Hypothalamus (tissue), 51 donors: ENCODE results near the gene IGFL1.
A peak's percentile ranks its signal among the peaks of the same experiment; 100 is the strongest.
"Not testable (repeated sequence)": the region's sequence is repeated elsewhere in the genome, so short reads cannot be mapped to it uniquely, and the experiment has no call there.

Experiments
- DNase-seq, 51 donors: peaks; one replicate each; lab custom pipeline; 2025; lab: John Stamatoyannopoulos, UW

The IGFL1 gene

DNA sequence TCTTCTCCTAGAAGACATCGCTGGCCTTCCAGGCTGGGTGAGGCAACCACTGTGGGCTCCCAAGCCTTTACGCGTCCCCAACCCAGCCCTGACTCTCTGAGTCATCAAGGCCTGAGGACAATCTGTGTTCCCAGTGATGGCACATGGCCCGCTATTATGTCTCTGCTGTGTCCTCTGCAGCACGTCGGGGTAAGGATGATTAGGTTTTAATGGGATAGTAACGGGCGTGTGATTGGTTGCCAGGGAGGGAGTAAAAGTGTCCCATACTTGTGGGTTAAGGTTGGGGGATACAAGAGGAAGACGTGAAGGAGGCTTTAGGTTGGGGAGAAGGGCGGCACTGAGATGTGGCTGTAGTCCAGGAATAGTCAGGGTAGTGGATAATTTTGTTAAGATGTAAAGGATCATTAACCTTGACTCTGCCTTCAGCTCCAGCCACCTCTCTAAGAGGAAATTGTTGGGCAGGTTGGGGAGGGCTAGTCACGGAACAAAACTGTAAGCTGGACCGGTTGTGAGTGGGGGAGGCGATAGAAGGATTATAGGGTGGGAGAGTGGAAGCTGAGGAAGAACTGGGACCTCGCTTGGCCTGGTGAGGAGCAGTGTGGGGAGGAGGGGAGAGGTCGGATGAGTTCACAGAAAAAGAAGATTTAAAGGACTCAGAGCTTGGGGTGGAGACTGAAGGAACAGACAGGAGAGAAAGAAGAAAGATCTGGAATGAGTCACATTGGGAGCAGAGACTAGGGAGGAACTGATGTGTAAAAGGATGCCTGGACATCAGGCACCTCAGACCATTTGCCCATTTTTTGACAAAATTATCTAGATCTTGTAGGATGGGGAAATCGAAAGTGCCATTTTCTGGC, 27.9 kb upstream of the IGFL1 start:
- peak in 10 of 51 donors; percentile 2 to 30 (median 10) for DNase-seq

GRCh38 chr19:46202426-46202825, 27.1 kb upstream of the IGFL1 start:
- no peak for DNase-seq

DNA sequence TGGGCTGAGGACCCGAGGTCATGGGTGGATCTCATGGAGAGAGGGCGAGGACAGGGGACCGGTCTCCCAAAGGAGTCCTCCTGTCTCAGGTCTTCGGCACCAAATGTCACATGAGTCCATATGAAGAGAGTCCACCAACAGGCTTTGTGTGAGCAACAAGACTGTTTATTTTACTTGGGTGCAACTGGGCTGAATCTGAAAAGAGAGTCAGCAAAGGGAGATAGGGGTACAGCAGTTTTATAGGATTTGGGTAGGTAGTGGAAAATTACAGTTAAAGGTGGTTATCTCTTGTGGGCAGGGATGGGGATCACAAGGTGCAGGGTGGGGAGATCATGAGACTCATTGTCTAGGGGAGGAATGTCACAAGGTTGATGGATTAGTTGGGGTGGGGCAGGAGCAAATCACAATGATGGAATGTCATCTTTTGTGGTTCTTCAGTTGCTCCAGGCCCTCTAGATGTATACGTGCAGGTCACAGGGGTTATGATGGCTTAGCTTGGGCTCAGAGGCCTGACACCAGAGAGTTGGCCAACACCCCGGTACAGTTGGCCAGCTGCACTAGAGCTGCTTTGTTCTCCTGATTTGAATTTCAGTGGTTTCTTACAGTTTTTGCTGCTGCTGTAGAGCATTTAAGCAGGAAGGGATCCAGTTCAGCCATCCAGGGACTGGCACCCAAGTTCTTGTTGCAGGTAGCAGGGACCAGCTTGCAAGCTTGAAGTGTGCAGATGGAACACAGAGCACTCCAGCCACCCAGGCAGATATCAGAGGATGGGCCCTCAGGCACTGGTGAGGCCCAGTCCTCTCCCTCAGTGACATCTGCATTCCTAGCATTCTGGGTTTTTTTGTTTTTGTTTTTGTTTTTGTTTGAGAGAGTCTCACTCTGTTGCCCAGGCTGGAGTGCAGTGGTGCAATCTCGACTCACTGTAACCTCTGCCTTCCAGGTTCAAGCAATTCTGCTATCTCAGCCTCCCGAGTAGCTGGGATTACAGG, 26.4 kb upstream of the IGFL1 start:
- peak in 3 of 51 donors; percentile 15 to 33 (median 15) for DNase-seq

DNA sequence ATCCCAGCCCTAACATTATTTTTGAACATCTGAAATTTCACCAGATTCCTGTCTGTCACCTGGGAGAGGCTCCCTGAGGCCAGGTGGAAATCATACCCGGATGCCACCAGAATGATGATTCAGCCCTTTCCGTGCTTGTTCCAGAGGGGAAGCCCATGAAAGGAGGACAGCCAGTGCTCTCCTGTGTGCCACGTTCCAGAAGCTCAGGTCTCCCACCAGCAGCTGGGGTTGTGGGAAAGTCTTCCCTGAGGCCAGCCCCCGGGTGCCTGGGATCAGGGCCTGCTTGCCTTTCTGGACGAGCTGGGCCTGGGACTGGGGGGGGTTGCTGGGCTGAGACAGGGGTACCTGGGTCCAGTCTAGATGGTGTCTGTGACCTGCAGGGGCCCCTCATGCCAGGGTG, 25.5 kb upstream of the IGFL1 start:
- no peak for DNase-seq

DNA sequence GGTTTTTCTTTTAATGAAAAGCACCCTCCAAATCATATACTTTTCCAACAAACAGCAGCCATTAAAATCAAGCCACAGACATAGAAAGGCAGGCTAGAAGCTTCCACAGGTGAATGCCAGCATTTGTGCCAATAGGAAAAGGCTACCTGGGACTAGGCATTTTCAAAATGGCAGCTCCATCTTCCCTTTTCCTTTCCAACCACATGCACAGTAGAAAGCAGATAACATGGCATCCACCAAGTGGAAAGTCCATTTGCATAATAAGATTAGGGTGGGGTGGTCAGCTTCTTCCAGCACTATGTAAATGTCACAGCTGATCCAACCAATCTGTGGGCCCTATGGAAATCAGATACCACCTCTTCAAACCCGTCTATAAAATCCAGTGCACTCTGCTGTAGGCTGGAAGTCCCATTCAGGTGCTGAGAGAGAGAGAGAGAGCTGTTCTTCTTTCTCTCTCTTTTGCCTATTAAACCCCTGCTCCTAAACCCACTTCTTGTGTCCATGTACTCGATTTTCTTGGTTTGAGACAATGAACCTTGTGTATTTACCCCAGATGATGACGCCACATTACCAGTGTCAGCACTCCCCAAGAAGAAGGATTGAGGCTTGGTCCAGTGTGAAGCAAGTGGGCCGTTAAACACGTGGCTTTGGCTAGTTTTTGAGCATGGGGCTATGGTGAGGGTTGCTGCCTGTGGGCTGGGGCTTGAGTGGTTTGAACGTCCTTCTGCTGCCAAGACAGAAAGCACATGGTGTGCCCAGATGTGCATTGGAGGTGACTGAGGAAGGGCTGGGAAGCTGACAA, 24.2 kb upstream of the IGFL1 start:
- DNase-seq = no peak

DNA sequence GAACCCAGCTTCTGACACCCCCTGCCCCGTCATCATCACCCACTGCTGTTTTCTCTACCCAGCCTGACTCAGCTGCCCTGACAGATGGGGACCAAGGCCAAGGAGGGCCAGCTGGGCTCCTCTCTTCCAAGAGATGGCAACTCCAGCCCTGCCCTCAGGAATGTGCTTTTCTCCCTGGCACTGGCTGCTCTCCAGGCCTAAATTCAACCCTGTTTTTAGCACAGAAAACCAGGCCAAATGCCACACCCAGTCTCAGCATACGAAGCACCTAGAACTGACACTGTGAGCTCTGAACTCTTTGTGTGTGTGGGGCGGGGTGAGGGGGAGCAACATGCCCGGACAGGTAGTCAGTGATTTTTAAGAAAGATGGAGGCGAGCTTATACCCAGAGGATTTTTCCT, 23.4 kb upstream of the IGFL1 start:
- no peak for DNase-seq

- DNase-seq = no peak
Measured at GRCh38 chr19:46206682-46207081, 22.9 kb upstream of the IGFL1 start.

DNA sequence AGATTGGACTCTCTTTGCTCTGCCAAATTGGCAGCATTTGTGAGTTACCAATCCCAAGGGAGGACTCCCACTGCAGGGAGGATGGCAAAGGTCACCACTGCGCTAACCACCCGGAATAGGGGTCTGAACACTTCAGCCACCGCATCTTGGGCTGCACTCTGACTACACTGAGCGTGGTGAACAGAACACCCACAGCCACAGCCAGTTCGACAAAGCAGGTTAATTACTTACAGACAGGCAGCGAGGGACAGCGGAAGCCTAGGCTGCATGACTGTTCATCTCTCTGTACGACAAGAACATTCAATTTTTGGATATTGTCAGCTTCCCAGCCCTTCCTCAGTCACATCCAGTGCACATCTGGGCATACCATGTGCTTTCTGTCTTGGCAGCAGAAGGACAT, 21.7 kb upstream of the IGFL1 start:
- DNase-seq = not testable (repeated sequence)

- no peak for DNase-seq
Measured at GRCh38 chr19:46209051-46209450, 20.5 kb upstream of the IGFL1 start.

- no peak for DNase-seq
Measured at GRCh38 chr19:46209472-46209871, 20.1 kb upstream of the IGFL1 start.

DNA sequence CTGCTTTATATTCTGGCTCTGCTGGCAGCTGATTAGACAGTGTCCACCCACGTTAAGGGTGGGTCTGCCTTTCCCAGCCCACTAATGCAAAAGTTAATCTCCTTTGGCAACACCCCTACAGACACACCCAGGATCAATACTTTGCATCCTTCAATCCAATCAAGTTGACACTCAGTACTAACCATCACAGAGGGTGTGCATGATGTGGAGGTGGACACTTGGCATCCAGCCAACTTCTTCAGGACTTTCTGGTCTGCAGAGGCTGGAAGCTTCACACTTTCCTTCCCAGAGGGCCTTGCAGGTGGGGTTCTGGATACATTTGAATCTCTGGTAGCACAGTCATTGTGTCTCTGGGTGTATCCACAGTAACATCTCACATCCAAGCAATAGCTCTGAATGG, 18.9 kb upstream of the IGFL1 start:
- no peak for DNase-seq

GRCh38 chr19:46211201-46211881, 18.2 kb upstream of the IGFL1 start:
- no peak for DNase-seq

- DNase-seq = not testable (repeated sequence)
Measured at GRCh38 chr19:46212592-46212991, 16.9 kb upstream of the IGFL1 start.

- DNase-seq = no peak
Measured at GRCh38 chr19:46213156-46213555, 16.4 kb upstream of the IGFL1 start.

- DNase-seq = no peak
Measured at GRCh38 chr19:46213806-46214205, 15.7 kb upstream of the IGFL1 start.

DNA sequence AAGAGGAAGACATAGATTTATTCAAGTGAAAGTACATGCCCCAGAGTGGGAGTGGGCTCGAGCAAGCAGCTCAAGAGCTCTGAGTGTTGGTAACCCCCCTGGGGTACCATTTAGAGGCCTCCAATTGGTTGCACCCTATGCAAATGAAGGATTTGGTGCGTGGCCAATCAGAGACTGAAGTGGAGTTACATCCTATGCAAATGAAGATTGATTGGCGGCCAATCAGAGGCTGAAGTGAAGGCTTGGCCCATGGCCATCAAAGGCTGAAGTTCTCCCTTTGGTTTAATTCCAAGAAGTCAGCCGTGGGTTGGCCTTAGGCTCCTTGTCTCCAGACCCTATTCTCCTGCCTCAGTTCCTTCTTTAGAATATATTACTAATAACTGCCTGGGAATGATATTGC, 12.9 kb upstream of the IGFL1 start:
- no peak for DNase-seq

- DNase-seq = no peak
Measured at GRCh38 chr19:46217476-46217875, 12.1 kb upstream of the IGFL1 start.

- no peak for DNase-seq
Measured at GRCh38 chr19:46218160-46218559, 11.4 kb upstream of the IGFL1 start.

DNA sequence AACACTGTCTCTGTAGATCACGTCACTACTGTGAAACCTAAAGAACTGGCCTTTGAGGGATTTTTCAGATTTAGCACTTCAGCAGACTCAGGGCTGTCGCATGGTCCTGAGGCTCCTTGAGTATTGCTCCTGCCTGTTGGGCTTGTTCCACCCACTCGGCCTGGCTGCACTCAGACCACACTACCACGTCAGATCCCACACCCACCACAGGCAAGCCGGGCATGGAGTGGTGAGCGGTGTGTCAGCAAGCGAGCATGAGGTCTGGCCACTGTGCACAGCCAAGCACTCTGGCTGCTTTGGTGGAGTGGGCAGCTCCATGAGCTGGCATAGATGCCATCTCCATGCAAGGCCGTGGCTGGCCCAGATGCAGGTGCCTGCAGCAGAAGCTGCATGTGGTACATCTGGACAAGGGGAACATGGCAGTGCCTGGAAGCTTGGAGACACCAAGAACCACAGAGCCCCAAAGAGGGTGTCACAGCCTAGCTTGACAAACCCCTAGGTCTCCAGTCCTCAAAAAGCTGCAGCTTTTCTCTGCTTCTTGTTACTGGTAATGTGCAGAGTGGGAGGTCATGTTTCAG, 9.4 kb upstream of the IGFL1 start:
- peak in 1 of 51 donors; percentile 4 for DNase-seq

GRCh38 chr19:46221152-46221551, 8.4 kb upstream of the IGFL1 start:
- no peak for DNase-seq
